Caco-2 (cell line): ENCODE data around the gene SPATA21. TPM values are rescaled to one million over a fixed set of nuclear protein-coding genes. Genes with fewer than 3 reads are reported as not detected.
A peak's percentile ranks its signal among the peaks of the same experiment; 100 is the strongest.
"Not testable (repeated sequence)": the region's sequence is repeated elsewhere in the genome, so short reads cannot be mapped to it uniquely, and the experiment has no call there.

Source experiments
- BruUV-seq: library from RNA; stranded (reverse); fragments of 400-500 nt; replicated peaks from 2 replicates; lab custom pipeline; 2021; lab: Mats Ljungman, UMichigan
- CTCF ChIA-PET: fragments of 300-600 bp; sonication (Branson Sonifier 250); formaldehyde crosslinking; loops from one replicate; lab custom pipeline; 2022; ENCODE audit warnings: antibody characterized with exemption; lab: Charles Lee
- POLR2A ChIA-PET: fragments of 300-600 bp; sonication (Branson Sonifier 250); formaldehyde crosslinking; loops from one replicate; lab custom pipeline; 2022; ENCODE audit warnings: antibody characterized with exemption; lab: Charles Lee
- DNase-seq, 2 experiments: peaks; one replicate each; pipeline versions ENCODE4 v3.0.0 to v3.0.0-alpha.2; 2020 to 2022
- H3K27me3 ChIP-seq: replicated peaks from 2 replicates; pipeline ENCODE4 v1.6.0; 2011; ENCODE audit warnings: low read length; ENCODE audit not compliant: control insufficient read depth, insufficient read depth
- H3K36me3 ChIP-seq: 2 replicates; pipeline ENCODE4 v1.5.1; 2011; ENCODE audit warnings: low read length; ENCODE audit not compliant: control insufficient read depth, insufficient read depth
- H3K4me1 ChIP-seq: fragments of 250-450 bp; sonication (Bioruptor Pico); 2 replicates; pipeline ENCODE4 v1.5.1; 2020; ENCODE audit warnings: mild to moderate bottlenecking
- H3K4me3 ChIP-seq: 2 replicates; pipeline ENCODE4 v1.5.1; 2011; ENCODE audit warnings: low read depth, mild to moderate bottlenecking, control low read depth, low read length
- H3K9me3 ChIP-seq: fragments of 250-450 bp; sonication (Bioruptor Pico); 2 replicates; pipeline ENCODE4 v1.5.1; 2020; ENCODE audit warnings: mild to moderate bottlenecking, moderate library complexity
- H3K27ac Mint-ChIP-seq: one replicate; pipeline ENCODE4 v1.8.0; 2022; ENCODE audit warnings: mixed read lengths; ENCODE audit not compliant: unreplicated experiment
- H3K27me3 Mint-ChIP-seq: one replicate; pipeline ENCODE4 v1.8.0; 2022; ENCODE audit warnings: mixed read lengths; ENCODE audit not compliant: insufficient read depth, unreplicated experiment
- H3K36me3 Mint-ChIP-seq: one replicate; pipeline ENCODE4 v1.8.0; 2022; ENCODE audit warnings: mild to moderate bottlenecking, mixed read lengths; ENCODE audit not compliant: insufficient read depth, unreplicated experiment
- H3K4me1 Mint-ChIP-seq: one replicate; pipeline ENCODE4 v1.8.0; 2022; ENCODE audit warnings: low read depth, mixed read lengths; ENCODE audit not compliant: unreplicated experiment
- H3K4me3 Mint-ChIP-seq: one replicate; pipeline ENCODE4 v1.8.0; 2022; ENCODE audit warnings: mild to moderate bottlenecking, moderate library complexity, mixed read lengths; ENCODE audit not compliant: unreplicated experiment
- H3K9me3 Mint-ChIP-seq: one replicate; pipeline ENCODE4 v1.8.0; 2022; ENCODE audit warnings: mixed read lengths; ENCODE audit not compliant: unreplicated experiment
- intact Hi-C: fragments of 100-400 bp; cut with micrococcal nuclease; formaldehyde crosslinking; loops from one replicate; pipeline ENCODE4 v1.10.0; 2022; ENCODE audit not compliant: unreplicated experiment
- total RNA-seq: library from RNA; stranded (reverse); gene quantifications from 2 replicates; pipeline ENCODE4 v1.2.3, GENCODE V29; 2022
- TF ChIP-seq, protein P1 (sequence below), 2 experiments: fragments of 200-600 bp in 1 of 2; IDR thresholded peaks; 1 replicate in 1 of 2; 2 replicates in 1 of 2; pipeline versions ENCODE4 v1.5.1 to v1.8.0; 2011 to 2022; ENCODE audit warnings: antibody characterized with exemption in 1 of 2, control low read depth in 1 of 2, inconsistent platforms in 1 of 2, low read depth in 1 of 2, low read length in 1 of 2, mild to moderate bottlenecking in 1 of 2, moderate library complexity in 1 of 2; ENCODE audit not compliant: insufficient read depth in 1 of 2, severe bottlenecking in 1 of 2, unreplicated experiment in 1 of 2

Gene SPATA21
- total RNA-seq, 1 experiment from 2014 or later = not detected

DNA sequence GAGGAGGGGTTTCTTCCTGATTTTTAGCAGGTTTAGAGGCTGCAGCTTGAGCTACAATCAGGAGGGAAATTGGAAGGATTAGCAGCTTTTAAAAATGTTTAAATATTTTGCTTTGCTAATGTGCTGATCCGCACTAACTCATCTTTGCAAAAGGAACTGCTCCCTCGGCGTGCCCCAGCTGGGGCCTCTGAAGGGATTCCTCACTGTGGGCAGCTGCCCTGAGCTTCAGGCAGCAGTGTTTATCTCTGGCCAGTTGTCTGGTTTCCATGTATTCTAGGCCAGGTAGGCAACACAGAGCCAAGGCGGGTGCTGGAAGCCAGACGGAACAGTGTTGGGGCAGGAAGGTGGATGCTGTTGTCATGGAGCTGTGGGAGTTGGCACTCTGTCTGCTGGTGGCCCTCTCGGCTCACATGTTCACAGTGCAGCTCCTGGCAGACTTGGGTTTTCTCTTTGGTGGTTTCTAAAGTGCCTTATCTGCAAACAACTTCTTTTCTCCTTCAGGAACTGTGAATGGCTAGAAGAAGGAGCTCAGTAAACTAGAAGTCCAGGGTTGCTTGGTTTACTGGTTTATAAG, 22.2 kb upstream of the SPATA21 start:
- POLR2A ChIA-PET = no interaction called here
- Histone ChIP-seq H3K4me3 (no peak overlapping the region), H3K9me3 (no peaks in the 10 kb centered on the region), H3K4me1 (no peaks in the 10 kb centered on the region), H3K36me3 (no peaks in the 10 kb centered on the region; the same call in 1 of the 2 replicates), H3K27me3 (no peaks in the 10 kb centered on the region)
- Mint-ChIP-seq H3K27ac (no peak overlapping the region), H3K4me3 (no peak overlapping the region), H3K9me3 (no peaks in the 10 kb centered on the region), H3K4me1 (no peaks in the 10 kb centered on the region), H3K27me3 (no peaks in the 10 kb centered on the region), H3K36me3 (peaks cover 32% of the 10 kb centered on the region)
- intact Hi-C loops = no loop called here
- CTCF ChIA-PET = no interaction called here
- TF ChIP-seq, protein P1, sequence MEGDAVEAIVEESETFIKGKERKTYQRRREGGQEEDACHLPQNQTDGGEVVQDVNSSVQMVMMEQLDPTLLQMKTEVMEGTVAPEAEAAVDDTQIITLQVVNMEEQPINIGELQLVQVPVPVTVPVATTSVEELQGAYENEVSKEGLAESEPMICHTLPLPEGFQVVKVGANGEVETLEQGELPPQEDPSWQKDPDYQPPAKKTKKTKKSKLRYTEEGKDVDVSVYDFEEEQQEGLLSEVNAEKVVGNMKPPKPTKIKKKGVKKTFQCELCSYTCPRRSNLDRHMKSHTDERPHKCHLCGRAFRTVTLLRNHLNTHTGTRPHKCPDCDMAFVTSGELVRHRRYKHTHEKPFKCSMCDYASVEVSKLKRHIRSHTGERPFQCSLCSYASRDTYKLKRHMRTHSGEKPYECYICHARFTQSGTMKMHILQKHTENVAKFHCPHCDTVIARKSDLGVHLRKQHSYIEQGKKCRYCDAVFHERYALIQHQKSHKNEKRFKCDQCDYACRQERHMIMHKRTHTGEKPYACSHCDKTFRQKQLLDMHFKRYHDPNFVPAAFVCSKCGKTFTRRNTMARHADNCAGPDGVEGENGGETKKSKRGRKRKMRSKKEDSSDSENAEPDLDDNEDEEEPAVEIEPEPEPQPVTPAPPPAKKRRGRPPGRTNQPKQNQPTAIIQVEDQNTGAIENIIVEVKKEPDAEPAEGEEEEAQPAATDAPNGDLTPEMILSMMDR (IDR thresholded peaks at IDR 0.05; ENCODE audit: insufficient read depth in 1 of 2, low read depth in 1 of 2, low read length in 1 of 2, severe bottlenecking in 1 of 2, unreplicated experiment in 1 of 2) = no peak
- BruUV-seq = TSS peak; percentile 23
- no peak for DNase-seq

DNA sequence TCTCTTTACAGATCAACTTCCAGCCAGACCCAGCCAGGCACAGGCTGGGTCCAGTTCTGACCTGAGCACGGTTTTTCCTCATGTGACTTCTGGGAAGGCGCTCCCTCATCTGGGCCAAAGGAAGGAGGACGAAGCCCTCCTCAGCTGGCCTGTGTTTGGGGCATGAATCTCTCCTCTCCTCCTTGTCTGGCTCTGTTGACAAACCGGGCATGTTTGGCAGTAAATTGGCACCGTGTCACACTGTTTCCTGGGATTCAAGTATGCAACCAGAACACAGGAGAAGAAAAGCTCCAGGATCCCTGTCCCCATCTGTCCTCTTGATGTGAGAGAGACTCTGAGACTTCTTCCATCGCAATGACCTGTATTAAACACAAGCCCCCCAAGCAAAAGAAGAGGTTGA, 21.6 kb upstream of the SPATA21 start:
- Mint-ChIP-seq H3K27ac (no peak overlapping the region), H3K27me3 (no peaks in the 10 kb centered on the region), H3K4me1 (no peaks in the 10 kb centered on the region), H3K4me3 (no peak overlapping the region), H3K9me3 (no peaks in the 10 kb centered on the region), H3K36me3 (peaks cover 32% of the 10 kb centered on the region)
- ChIA-PET CTCF (no interaction called here), POLR2A (no interaction called here)
- Histone ChIP-seq H3K4me1 (no peaks in the 10 kb centered on the region), H3K9me3 (no peaks in the 10 kb centered on the region), H3K4me3 (no peak overlapping the region), H3K36me3 (no peaks in the 10 kb centered on the region; the same call in 1 of the 2 replicates), H3K27me3 (no peaks in the 10 kb centered on the region)
- intact Hi-C loops = no loop called here
- DNase-seq = no peak
- TF ChIP-seq, protein P1 (IDR thresholded peaks at IDR 0.05; ENCODE audit: insufficient read depth in 1 of 2, low read depth in 1 of 2, low read length in 1 of 2, severe bottlenecking in 1 of 2, unreplicated experiment in 1 of 2) = no peak
- no TSS peak for BruUV-seq

DNA sequence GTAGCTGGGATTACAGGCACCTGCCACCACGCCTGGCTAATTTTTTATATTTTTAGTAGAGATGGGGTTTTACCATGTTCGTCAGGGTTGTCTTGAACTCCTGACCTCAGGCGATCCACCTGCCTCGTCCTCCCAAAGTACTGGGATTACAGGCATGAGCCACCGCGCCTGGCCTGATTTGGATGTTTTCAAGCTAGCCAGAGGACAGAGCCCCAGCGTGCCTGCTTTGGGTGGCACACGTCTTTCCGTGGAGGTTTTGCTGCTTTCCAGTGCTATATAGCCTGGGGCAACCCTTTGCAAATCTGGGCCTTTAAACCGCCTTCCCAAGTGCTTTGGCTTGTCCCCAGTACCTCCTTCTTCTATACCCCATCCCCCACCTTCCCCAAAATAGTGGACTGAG, 18.9 kb upstream of the SPATA21 start:
- H3K36me3 ChIP-seq, CTCF ChIA-PET: not testable (repeated sequence)
- peaks cover 26% of the 10 kb centered on the region for H3K36me3 Mint-ChIP-seq

DNA sequence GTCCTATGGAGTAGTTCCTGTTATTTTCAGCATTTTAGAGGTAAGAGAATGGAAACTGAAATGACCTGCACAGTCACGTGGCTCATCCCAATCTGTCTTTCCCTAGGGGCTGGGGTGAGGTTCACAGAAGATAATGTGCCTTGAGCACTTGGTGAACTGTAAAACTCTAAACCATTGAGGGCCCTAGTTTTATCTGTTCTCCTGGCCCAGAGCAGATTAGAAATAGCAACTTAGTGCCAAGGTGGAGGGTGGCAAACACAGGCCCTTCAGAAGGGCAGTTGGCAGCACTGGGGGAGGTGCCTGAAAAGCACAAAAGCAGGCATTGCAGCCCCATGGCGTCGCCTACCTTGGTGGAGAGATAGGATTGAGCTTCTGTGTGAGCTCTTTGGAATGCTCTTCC, 17.7 kb upstream of the SPATA21 start:
- DNase-seq, H3K4me3 ChIP-seq, H3K27ac Mint-ChIP-seq, H3K9me3 Mint-ChIP-seq, H3K36me3 ChIP-seq, H3K4me1 Mint-ChIP-seq, H3K9me3 ChIP-seq, CTCF ChIA-PET, H3K27me3 Mint-ChIP-seq, intact Hi-C loops, H3K27me3 ChIP-seq, BruUV-seq, H3K4me1 ChIP-seq, POLR2A ChIA-PET, H3K4me3 Mint-ChIP-seq: not testable (repeated sequence)
- peaks cover 25% of the 10 kb centered on the region for H3K36me3 Mint-ChIP-seq

More for the DNA sequence above, 18.9 kb upstream of the SPATA21 start:
- H3K9me3 ChIP-seq, H3K4me3 Mint-ChIP-seq, POLR2A ChIA-PET, H3K27me3 ChIP-seq, BruUV-seq, H3K27ac Mint-ChIP-seq, H3K9me3 Mint-ChIP-seq, H3K27me3 Mint-ChIP-seq, DNase-seq, H3K4me3 ChIP-seq, intact Hi-C loops, H3K4me1 ChIP-seq, H3K4me1 Mint-ChIP-seq: not testable (repeated sequence)
